D341Med (cell line): ENCODE data around the gene CRISPLD2.
A peak's percentile ranks its signal among the peaks of the same experiment; 100 is the strongest.
"Not testable (repeated sequence)": the region's sequence is repeated elsewhere in the genome, so short reads cannot be mapped to it uniquely, and the experiment has no call there.

Experiments
- DNase-seq: peaks from one replicate; pipeline ENCODE4 v3.0.0; 2012; ENCODE audit warnings: low spot score

CRISPLD2 gene

DNA sequence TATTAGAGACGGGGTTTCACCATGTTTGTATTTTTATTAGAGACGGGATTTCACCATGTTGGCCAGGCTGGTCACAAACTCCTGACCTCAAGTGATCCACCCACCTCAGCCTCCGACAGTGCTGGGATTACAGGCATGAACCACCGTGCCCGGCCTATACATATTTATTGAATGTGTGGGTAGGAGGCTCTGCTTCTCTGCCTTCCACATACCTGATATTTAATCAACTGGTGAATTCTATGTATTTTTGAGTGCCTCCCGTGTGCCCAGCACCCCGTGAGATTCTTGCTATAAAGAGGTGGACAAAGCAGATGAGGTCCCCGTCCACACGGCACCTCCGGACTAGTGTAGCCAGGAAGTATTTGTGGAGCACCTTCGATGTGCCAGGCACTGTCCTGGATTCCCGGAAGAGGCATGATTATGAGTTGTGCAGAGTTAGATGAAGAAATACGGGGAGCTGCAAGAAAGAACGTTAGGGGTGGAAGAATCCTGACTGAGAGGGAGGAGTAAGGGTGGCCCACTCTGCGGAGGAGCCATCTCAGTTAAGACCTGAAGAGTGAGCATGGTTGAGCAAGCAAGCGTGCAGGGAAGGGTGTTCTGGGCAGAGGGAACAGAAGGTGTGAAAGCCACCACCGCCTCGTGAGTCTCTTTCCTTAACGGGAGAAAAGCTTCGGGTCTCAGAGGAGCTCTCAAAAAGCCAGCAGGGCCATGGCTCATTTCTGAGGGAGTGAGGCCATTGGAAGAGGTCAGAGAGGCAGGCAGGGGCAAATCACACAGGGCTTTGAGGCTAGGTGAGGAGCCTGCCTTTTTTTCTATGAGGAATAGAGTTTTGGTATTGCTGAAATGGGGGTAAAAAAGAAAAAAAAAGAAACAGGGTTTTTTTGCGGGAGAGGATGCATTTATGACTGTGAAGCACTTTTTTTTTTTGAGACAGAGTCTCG lies 21.2 kb downstream of the CRISPLD2 start:
- DNase-seq = no peak

DNA sequence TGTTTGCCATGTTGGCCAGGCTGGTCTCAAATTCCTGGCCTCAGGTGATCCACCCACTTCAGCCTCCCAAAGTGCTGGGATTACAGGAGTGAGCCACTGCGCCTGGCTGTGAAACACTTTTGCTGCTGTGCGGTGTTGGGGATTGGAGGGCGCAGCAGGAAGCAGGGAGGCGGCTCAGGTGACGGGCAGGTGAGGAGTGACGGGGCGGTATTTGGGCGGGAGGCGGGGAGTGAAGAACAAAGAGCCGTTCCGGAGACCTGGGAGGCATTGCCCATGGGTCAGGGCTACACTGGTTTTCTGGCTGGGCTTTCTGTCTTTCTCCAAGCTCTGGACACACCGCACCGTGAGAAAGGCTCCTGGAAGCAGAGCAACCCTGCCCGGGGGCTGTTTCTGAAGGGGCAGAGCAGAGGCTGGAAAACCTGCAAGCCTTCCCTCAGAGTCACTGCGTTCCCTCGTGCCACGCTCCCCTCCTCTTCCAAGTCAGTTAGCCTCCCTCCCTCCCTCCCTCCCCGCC lies 22.1 kb downstream of the CRISPLD2 start:
- DNase-seq = no peak

DNA sequence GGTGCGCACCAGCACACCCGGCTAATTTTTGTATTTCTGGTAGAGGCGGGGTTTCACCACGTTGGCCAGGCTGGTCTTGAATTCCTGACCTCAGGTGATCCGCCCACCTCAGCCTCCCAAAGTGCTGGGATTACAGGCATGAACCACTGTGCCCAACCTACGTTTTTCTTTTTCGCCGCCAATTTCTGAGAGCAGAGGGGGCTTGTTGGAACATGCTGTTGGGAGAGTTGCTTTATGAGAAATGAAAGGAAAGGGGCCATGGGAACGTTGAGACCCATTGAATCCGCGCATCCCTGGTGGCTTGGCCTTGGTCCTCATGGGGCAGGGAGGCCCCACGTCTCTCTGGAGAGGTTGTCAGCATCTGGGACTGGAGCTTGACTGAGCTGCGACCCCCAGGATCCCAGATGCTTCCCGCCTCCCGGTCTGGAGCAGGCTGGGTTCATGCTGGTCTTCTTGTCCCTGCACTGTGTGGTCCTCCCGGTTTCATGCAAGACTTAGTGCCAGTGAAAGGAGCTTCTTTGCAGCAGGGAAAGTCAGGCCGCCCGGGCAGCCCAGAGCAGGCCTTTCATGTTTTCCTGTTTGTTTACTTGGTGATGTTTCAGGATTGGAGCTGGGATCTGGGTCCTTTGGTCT lies 22.8 kb downstream of the CRISPLD2 start:
- no peak for DNase-seq

DNA sequence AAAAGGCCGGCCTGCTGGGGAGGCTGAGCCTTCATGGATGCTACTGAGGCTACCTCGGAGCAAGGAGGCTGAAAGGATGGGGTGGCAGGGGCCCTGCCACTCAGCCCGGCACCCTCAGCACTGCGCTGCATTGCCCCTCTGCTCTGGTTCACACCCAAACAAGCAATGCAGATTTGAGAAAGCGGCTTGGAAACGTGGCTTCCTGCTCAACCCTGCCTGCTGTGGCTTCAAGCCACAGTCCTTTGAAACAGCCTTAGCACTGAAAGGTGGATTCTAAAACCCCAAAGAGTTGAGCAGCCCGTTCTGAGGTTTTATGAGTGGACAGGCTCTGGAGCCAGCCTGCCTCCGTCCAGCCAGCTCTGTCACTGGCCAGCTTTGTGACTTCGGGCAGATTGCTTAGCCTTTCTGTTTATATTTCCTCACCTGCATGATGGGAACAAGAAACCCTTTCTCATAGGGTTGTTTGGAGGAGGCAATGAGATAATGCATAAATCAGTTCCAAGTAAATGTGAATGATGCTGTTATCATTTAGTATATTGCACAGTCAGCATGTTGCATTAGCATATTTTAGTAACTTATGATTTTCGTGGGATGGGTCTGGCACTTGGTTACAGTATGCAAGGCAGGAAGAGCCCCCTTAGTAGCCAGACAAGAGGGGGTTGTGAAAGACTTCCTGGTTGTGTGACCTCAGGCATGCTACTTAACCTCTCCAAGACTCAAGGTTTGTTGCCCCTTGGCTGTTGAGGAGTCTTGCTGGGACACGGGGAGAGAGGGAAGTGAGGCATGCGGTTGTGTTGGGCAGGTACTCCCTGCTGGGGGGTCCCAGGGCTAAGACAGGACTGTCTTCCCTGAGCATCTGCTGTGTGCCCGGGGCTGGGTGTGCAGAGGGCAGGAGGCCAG lies 23.6 kb downstream of the CRISPLD2 start:
- DNase-seq = no peak

DNA sequence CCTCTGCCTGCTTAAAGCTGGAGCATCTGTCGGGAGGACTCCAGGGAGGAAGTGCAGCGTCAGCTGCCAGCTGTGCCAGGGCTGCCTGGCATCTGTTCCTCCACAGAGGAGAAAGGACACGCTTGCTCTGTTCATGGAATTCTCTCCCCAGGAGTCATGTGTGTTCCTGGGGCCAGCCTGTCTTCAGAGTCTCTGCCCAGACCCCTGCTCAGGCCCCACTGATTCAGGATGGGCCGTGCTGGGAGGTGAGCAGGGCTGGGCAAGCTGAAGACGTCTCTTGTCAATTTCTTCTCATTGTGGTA lies 24.2 kb downstream of the CRISPLD2 start:
- DNase-seq = peak; percentile 74

DNA sequence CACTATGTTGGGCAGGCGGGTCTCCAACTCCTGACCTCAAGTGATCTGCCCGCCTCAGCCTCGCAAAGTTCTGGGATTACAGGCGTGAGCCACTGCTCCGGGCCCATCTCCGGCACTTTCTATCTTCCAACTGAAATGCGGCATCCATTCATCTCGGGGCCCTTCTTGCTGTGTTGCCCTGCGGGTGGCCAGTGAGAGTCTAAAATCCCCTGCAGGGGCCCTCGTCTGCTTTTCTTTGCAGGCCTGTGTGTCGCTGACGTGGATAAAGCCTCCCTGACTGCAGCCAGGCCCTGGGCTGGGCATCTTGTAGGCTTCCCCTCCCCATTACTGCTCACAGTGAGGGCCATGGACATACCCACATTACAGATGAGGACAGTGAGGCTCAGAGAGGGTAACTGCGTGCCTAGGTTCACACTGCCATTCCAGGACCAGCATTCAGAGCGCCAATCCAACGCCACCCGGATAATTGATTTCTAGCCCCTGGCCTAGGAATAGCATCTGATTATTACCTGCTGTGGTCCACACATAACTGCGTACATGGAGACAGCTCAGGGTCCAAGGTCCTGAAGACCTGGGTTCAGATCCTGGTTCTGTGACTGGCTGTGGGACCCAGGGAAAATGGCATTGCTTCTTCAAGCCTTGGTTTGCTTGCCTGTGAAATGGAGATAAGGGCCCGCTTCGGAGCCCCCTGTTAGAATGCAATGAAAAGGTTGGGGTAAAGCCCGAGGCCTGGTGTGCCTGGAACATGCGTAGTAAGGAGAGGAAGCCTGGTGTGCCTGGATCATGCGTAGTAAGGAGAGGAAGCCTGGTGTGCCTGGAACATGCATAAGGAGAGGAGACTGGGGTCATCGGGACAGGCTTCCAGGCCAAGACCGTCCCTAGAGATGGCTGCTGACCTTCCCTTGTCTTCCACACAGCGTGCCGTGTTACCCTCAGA lies 25.0 kb downstream of the CRISPLD2 start:
- DNase-seq = no peak

DNA sequence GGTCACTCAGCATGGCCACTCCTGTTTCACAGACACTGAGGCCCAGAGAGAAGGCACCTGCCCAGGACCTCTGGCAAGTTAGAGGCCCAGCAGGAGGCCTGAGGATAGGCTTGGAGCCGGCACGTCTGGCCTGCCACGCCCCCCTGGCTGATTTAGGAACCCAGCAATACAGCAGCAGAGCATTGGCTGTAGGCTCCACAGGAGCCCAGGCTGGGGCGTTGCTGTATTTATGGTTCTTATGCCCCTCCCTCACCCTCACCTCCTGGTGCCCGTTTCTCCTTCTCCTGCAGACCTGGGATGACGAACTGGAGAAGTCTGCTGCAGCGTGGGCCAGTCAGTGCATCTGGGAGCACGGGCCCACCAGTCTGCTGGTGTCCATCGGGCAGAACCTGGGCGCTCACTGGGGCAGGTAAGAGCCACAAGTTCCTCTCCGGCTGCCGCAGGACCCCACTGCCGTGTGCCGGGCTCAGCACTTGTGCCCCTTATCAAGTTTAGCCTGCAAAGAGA lies 25.8 kb downstream of the CRISPLD2 start:
- no peak for DNase-seq

DNA sequence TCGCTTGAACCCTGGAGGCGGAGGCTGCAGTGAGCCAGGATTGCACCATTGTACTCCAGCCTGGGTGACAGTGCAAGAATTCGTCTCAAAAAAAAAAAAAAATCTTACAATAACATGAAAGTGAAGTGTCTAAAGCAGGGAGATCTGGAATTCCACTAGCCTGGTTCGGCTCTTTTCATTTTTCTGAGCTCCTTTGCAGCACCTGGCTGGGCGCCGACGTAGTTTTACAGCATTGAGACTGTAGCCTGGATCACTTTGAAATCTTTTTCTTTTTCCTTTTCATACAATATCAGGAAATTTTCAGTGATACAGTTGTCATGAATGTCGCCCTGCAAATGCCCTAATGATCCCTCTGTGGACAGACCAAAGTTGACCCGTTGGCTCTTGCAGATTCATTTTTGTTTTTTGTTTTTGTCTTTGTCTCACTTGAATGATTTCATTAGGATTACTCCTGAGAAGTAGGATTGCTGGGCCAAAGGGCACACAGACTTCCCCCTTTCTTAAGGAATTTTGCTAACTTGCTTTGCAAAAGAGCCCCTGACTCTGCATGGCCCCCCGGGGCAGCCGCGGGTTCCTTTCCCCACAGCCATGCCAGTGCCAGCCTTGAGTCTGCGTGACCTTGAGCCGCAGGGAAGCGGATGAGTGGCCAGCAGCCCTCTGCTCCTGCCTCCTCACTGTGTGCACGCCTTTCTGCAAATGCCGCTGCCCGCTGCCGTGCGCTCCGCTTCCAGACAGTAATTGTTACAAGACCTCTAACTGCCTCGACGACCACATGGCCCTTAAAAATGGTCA lies 28.0 kb downstream of the CRISPLD2 start:
- DNase-seq = no peak

DNA sequence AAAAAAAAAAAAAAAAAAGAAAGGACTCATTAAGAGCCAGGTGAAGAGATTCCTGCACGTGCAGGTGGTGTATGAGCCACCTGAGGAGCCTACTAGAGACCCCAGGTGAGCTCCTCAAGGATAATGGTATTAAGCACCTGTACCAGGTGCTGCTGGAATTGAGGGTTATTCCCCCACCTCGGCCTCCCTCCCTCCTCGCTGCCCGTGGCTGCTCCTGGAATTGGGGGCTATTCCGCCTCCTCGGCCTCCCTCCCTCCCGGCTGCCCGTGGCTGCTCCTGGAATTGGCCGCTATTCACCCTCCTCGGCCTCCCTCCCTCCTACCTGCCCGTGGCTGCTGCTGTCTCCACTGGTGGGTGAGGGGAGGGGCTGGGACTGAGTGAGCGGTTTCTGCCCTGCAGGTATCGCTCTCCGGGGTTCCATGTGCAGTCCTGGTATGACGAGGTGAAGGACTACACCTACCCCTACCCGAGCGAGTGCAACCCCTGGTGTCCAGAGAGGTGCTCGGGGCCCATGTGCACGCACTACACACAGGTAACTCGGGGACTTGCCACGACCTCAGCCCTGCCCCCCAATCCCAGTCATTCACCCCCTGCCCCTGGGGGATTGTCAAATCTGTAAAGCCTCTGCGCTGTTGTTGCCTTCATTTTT lies 29.3 kb downstream of the CRISPLD2 start:
- DNase-seq = no peak

DNA sequence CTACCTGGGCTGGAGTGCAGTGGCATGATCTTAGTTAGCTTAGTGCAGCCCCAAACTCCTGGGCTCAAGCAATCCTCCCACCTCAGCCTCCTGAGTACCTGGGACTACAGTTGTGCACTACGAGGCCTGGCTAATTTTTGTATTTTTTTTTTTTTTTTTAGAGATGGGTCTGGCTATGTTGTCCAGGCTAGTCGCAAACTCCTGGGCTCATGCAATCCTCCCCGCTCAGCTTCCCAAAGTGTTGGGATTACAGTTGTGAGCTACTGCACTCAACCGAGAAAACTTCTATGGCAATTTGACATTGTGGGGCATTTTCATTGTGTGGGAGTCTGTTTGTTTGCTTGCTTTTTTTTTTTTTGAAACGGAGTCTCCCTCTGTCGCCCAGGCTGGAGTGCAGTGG lies 30.0 kb downstream of the CRISPLD2 start:
- DNase-seq = no peak

DNA sequence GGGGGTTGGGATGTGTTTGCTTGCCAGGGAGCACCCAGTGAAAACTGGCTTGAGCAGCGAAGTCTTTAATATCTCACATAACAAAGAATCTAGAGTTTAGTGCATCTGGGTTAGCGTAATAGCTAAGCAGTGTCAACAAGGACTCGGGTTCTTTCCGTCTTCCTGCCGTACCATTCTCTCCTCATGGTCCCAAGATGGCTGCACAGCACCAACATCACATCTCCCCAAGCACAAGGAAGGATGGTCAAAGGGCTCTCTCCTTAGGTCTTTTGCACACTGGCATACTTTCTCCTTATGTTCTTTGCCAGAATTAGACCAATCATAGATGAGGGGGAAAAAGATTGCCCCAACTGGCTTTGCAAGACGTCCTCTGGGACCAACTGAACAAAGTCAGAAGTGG lies 30.9 kb downstream of the CRISPLD2 start:
- no peak for DNase-seq

DNA sequence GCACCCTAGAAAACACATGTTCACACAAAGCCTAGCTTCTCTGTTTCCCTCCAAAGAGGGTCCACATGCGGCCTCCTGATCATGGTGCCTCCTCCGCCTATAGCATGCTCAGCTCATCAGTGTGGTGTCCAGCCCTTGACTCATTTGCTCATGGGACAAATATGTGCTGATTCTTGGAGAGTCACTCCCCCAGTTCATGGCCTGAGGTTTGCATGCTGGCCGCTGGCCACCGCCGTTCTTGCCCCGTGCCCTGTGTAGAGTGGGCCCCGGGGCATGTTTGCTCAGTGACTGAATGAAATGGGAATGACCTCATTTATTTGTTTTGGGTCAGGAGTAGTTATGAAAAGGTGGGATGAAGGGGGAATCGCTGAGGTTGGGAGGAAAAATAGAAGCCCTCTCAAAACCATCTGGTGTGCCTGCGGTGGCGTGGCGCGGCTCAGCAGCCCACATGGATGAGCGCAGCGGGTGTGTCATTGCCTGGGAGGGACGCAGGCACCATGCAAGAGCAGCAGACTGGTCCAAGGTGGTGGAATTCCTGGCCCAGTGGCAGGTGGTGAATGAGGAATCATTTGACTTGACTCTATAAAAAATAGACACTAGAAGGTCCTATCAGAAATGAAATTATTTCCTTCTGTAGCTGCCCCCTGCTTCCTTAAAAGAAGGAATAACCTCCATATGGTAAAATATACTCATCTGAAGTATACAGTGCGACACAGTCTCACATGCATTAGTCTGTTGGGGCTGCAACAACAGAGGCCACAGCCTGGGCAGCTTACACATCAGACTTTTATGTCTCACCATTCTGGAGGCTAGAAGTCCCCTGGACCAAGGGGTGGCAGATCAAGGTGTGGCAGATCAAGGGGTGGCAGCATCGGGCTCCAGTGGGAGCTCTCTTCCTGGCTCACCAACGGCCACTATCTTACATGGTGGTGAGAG lies 31.7 kb downstream of the CRISPLD2 start:
- DNase-seq = no peak

DNA sequence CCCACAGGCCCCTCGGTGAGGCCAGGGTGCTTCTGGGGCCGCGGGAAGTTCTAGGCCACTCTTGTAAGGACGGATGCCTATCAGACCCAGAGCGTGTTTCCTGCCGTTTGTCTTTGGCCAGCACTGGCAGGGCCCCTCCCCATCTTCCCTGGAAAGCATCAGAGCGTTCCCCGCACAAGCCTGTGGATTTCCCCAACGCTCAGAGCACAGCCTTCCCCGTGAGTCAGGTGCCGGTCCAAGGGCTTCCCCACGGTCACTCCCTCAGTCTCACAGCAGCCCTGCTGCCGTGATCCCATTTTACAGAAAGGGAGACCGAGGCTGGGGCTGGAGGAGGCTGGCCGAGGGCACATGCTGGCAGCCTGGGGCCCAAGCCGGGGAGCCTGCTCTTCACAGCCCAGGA lies 33.7 kb downstream of the CRISPLD2 start:
- no peak for DNase-seq

DNA sequence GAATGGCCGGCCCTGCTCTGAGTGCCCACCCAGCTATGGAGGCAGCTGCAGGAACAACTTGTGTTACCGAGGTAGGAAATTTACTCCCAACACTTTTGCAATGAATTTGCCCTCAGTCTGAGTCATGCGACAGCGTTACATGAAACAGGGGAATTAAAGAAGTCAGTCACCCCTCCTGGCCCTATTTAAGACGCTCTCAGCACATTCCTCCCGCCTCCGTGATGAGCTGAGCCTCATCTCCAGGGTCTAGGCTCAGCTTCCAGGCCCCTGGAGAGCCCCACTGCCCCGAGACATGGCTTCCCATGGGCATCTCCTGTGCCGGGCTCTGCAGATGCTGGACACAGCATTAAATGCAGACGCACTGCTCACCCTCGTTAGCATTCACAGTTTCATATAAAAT lies 35.0 kb downstream of the CRISPLD2 start:
- no peak for DNase-seq

DNA sequence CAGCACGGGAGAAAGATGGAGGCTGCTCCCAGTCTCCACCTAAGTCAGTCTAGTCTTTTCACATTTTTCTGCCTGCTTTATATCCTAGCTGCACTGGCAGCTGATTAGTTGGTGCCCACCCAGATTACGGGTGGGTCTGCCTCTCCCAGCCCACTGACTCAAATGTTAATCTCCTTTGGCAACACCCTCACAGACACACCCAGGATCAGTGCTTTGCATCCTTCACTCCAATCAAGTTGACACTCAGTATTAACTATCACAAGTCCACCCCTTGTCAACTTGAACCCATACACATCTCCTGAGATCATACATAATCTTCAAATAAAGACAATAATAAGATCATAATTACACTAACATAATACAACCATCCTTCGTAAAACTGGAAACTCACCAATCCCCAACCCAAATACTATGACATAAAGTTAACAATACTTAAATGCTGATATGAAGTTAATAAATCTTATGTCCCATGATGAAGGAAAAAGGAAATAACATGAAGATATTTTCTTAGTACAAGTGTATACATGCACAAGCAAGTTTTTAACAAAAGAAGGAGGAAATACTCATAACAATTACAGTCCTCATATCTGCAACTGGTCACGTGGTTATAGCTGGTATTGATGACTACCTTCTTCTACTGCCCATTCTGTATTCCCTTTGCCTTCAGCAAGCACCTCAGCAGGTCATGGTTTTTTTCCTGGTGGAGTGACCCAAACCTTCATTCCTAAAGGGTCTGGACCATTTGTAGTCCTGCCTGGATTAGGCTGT lies 35.8 kb downstream of the CRISPLD2 start:
- DNase-seq = not testable (repeated sequence)

DNA sequence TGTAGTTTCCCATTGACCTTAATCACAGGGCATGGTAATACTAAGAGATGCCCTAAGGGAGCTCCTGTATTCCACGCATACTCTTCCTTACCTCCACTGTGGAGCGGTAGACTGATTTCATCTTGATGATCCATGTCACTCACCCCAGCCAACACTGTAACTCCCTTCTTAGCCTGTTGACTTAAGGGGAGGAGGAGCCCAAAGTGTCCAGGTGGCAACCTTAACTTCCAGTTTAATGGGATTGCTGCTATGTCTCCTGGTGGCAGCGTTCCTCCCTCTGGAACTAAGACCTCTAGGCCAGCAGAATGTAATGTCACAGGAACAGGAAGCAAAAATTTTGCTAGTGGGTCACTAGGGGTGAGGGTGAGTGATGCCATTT lies 36.4 kb downstream of the CRISPLD2 start:
- DNase-seq = not testable (repeated sequence)

DNA sequence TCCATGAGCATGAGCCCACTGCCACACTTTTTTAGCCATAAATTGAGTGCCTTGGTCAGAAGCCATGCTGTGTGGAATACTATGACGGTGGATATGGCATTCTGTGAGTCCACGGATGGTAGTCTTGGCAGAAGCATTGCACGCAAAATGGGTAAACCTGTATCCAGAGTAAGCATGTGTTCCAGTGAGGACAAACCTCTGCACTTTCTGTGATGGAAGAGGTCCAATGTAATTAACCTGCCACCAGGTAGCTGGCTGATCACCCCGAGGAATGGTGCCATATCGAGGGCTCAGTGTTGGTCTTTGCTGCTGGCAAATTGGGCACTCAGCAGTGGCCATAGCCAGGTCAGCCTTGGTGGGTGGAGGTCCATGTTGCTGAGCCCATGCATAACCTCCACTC lies 37.0 kb downstream of the CRISPLD2 start:
- DNase-seq = not testable (repeated sequence)

DNA sequence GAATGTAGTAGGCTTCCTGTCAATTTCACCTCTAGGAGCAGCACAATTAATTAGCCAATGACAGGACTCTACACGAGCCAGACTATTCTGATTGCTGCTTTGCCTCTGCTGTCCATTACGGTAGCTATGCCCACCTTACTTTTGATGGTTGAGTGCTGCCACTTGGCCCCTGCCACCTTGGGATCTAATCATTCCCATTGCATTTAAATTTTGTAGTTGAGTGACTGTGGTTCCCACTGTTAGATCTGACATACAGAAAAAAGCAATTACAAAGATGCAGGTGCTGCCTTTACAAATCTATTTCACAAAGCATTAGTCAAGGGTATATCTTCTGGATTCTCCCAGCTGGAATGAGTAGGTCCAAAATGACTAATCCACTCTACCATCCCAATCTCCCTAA lies 39.9 kb downstream of the CRISPLD2 start:
- no peak for DNase-seq
